GM06990 (cell line): ENCODE measurements around the gene IFI27L1.

ENCODE experiments used
- DNase-seq: peaks from one replicate; pipeline ENCODE4 v3.0.0-alpha.2; 2011; ENCODE audit not compliant: insufficient read length; ENCODE audit errors: extremely low read depth
- H3K27me3 ChIP-seq: replicated peaks from 2 replicates; pipeline ENCODE4 v1.6.0; 2011; ENCODE audit warnings: low read length; ENCODE audit not compliant: control insufficient read depth, insufficient read depth
- H3K36me3 ChIP-seq: 2 replicates; pipeline ENCODE4 v1.5.1; 2011; ENCODE audit warnings: low read length; ENCODE audit not compliant: control insufficient read depth, insufficient read depth
- H3K4me3 ChIP-seq: replicated peaks from 2 replicates; pipeline ENCODE4 v1.5.1; 2011; ENCODE audit warnings: low read depth, mild to moderate bottlenecking, control low read depth, low read length
- TF ChIP-seq, protein P1 (sequence below): IDR thresholded peaks from 2 replicates; pipeline ENCODE4 v1.5.1; 2011; ENCODE audit warnings: low read length, control low read depth, mild to moderate bottlenecking, inconsistent platforms; ENCODE audit not compliant: insufficient read depth, poor library complexity, severe bottlenecking

IFI27L1 gene

DNA sequence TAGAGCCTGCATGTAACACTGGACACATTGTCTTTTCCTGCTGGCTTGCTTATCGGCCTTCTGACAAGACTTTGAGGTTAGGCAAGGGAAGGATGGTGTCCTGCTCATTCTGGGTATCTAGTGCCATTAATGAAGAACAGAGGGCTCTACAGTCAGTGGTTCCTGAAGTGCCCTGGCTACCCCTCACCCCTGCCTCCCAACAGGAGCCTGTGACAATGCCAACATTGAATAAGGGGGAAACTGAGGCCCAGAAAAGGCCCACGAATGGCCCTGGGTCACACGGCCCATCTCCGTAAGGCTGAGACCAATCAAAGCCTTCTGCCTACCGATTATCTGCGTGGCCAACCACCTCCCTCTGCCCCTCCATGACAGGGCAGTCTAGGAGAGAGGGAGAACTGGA, 46.2 kb downstream of the IFI27L1 start:
- no peak for DNase-seq
- Histone ChIP-seq H3K4me3 (no peak overlapping the region), H3K27me3 (no peaks in the 10 kb centered on the region; the same call in 1 of the 2 replicates), H3K36me3 (peaks cover 5% of the 10 kb centered on the region)
- TF ChIP-seq, protein P1, sequence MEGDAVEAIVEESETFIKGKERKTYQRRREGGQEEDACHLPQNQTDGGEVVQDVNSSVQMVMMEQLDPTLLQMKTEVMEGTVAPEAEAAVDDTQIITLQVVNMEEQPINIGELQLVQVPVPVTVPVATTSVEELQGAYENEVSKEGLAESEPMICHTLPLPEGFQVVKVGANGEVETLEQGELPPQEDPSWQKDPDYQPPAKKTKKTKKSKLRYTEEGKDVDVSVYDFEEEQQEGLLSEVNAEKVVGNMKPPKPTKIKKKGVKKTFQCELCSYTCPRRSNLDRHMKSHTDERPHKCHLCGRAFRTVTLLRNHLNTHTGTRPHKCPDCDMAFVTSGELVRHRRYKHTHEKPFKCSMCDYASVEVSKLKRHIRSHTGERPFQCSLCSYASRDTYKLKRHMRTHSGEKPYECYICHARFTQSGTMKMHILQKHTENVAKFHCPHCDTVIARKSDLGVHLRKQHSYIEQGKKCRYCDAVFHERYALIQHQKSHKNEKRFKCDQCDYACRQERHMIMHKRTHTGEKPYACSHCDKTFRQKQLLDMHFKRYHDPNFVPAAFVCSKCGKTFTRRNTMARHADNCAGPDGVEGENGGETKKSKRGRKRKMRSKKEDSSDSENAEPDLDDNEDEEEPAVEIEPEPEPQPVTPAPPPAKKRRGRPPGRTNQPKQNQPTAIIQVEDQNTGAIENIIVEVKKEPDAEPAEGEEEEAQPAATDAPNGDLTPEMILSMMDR: no peak

DNA sequence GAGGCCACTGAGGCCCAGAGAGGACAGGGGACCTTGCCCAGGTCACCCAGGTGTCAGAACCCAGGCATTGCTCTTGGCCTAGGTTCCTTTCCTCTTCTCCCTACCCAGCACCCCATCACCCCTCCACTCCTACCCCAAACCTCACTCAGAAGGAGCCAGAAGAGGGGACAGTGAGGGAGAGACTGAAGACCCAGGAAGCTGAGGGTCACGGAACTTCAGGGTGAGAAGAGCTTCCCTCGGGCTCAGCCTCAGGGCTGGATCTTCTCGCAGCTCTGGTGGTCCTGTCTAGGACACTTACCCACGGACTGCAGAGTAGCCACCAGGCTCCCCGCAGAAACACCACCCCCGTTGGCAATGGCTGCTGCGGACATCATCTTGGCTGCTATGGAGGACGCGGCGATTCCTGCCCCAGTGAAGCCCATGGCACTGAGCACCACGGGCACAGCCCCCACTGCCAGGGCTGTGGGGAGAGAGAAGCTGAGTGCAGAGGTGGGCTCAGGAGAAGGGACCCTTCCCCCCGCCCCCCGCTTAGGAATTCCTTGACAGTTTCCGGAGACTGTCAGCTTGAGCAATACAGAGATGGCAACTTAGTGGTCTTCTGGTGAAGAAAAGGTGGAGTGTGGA, 47.2 kb downstream of the IFI27L1 start:
- Histone ChIP-seq H3K4me3 (peak overlapping the region; percentile 88), H3K27me3 (no peaks in the 10 kb centered on the region), H3K36me3 (peaks cover 5% of the 10 kb centered on the region)
- TF ChIP-seq, protein P1: no peak
- no peak for DNase-seq

DNA sequence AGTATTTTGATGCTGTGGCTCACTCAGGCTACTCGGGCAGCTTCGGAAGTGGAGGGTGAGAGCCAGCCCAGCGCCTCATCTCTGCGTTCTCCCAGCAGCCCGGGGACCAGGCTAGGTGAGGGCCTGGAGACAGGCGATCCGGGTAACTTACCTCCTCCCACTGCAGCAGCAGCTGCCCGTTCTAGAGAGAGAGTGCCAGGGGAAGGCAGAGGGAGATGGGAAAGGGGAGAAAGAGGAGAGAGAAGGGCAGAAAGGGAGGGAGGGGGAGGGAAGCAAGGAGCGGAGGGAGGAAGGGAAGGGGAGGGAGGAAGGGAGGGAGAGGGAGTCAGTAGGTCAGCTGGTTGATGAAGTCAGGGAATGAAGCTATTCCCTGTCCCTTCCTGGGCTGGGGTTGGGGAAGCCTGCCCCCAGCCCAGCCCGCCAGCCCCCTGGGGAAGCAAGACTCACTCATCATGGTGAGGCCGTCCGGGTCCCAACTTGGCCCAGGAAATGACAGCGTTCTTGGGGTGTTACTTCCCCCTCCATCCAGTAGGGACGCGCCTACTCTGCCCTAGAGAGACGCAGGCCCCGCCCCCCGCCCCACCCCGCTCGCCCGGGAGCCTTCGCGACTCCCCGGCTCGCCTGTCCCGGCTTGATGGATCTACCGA, 48.1 kb downstream of the IFI27L1 start, which contains the start of gene IFI27L2:
IFI27L2 (minus strand) TSS at position 494 of the 647 bp plus-strand sequence; CDS start at position 454, 40 bp downstream.
- TF ChIP-seq, protein P1: peak; percentile 33
- peak; percentile 80 for DNase-seq
- peaks cover 5% of the 10 kb centered on the region for H3K36me3 ChIP-seq

DNA sequence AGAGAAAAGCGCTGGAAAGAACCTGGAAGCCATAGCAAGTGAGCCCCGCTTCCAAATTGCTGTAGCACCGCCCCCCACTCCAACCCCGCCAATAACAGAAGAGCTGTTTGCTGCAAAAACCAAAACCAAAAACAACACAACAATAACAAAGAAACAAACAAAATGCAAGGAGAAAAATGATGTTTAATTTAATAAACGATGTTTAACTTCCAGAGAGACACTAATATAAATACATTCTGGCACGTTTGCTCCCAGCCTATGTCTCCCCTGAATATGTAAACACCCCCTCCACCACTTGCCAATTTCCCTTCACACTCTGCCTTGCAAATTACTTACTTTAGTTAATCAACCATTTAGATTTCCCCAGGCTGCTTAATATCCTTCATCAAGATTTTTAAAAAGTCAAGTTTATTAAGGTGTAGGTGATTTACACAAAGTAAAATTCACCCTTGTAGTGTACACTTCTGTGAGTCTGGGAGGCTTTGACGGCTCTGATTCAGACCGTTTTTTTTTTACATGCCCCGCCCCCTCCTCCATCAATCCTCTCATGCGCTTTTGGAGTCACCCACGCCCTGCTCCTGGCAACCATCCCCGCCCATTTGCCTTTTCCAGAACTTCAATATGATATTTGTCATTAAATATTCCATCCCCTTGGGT, 48.8 kb downstream of the IFI27L1 start:
- no peak for DNase-seq
- Histone ChIP-seq H3K36me3 (peaks cover 5% of the 10 kb centered on the region), H3K27me3 (no peaks in the 10 kb centered on the region), H3K4me3 (peak overlapping the region; percentile 88)
- TF ChIP-seq, protein P1: no peak

More for the DNA sequence above, 48.1 kb downstream of the IFI27L1 start, which contains the start of gene IFI27L2:
- Histone ChIP-seq H3K27me3 (no peaks in the 10 kb centered on the region), H3K4me3 (peak within 1 kb of the TSS; percentile 88)

DNA sequence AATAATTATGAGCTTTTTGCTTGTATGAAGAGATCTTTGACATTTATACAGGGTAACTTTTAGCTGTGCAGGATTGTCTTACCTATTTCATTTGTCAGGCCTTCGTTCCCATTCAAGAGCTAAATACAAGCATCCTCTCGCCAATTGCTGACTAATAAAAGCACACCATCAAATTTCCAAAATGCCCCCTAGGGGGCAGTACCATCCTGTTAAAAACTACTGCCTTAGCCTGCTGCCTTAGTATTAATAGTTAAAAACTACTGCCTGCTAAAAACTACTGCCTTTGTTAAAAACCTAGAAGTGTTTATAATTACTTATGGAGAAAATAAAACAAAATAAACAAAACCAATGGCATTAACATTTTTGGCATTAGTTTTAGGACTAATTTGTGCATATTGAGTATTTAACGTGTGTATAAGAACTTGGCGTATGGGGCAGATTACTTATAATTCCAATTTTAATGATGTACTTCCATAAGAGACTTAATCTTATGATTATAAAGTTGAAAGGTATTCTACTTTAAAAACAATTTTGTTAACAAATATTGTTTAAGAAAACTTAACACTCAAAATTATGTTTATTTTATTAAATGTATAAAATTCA, 51.3 kb downstream of the IFI27L1 start:
- no peak for DNase-seq
- TF ChIP-seq, protein P1: peak; percentile 67
- Histone ChIP-seq H3K4me3 (no peak overlapping the region), H3K36me3 (no peaks in the 10 kb centered on the region), H3K27me3 (no peaks in the 10 kb centered on the region)
